Cerebellar nuclear complex (tissue), 1 donor: Measurements from ENCODE around the gene ISYNA1.

Source experiments
- DNase-seq, 2 experiments: peaks; one replicate each; lab custom pipeline; 2025; lab: John Stamatoyannopoulos, UW

ISYNA1 gene

DNA sequence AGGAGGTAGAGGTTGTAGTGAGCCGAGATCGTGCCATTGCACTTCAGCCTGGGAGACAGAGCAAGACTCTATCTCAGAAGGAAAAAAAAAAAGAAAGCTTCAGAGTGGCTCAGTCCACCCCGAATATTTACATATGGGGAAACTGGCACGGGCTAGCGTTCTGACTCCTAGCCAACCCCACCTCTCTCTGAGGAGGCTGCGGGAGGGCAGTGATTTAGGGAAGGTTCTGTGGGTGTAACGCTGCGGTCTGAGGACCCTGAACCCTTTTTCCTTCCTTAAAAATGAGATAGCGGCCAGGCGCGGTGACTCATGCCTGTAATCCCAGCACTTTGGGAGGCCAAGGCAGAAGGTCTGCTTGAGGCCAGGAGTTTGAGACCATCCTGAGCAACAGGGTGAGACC, 45.5 kb downstream of the ISYNA1 start:
- no peak for DNase-seq

GRCh38 chr19:18391509-18392075, 46.3 kb downstream of the ISYNA1 start:
- DNase-seq: no peak

GRCh38 chr19:18390065-18390907, 47.6 kb downstream of the ISYNA1 start:
- DNase-seq: no peak

- DNase-seq: no peak
Measured at GRCh38 chr19:18389726-18390064, 48.2 kb downstream of the ISYNA1 start.

DNA sequence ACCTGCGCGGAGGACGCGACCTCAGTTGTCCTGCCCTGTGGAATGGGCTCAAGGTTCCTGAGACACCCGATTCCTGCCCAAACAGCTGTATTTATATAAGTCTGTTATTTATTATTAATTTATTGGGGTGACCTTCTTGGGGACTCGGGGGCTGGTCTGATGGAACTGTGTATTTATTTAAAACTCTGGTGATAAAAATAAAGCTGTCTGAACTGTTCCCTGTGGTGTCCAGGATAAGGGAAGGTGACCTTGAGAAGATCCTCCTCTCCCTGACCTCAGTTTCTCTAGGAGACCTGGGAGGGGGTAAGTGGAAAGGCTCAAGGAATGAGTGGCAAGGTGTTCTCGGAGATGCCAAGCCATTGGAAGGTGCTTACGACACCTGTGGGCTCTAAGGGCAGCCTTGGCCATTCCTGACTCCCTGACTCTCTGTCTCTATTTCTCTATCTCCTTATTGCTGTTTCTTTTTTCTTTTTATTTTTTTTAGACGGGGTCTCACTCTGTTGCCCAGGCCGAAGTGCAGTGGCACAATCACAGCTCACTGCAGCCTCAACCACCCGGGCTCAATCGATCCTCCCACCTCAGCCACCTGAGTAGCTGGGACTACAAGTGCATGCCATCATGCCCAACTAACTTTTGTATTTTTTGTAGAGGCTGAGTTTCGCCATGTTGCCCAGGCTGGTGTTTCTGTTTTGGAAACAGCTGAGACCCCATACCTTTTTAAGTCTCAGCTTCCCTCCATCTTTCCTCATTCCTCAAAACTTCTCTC, 48.8 kb downstream of the ISYNA1 start:
- DNase-seq: no peak

- DNase-seq: no peak
Measured at GRCh38 chr19:18388100-18388959, 49.6 kb downstream of the ISYNA1 start.

DNA sequence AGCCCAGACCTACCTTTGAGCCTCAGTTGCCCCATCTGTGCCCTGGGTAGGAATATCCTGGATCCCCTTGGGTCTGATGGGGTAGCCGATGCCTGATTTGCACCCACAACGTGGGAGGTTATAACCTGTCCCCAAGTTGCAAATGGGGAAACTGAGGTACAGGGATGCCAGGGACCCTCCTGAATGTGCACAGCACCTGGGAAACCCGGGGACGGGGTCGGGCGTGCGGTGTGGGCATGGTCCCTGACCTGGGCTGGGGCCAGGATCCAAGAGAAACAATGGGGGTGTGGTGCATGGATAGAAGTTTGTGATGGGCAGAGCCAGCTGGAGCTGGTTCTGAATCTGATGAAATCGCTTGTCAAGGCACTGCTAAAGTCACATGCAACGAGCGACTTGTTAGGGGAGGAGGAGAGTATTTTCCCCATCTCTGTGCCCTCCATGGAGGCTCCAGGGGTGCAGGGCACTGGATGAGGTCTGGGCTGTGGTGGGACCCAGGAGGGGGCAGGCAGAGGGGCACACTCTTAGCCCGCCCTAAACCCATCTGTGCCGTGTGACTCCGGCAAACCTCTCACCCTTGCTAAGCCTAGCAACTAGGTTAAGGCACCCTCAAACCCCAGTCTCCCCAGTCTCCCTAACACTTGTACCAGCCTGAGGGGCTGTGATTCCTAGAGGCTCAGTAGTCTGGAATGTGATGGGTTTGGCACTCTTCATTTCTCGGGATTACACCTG, 51.2 kb downstream of the ISYNA1 start:
- no peak for DNase-seq

DNA sequence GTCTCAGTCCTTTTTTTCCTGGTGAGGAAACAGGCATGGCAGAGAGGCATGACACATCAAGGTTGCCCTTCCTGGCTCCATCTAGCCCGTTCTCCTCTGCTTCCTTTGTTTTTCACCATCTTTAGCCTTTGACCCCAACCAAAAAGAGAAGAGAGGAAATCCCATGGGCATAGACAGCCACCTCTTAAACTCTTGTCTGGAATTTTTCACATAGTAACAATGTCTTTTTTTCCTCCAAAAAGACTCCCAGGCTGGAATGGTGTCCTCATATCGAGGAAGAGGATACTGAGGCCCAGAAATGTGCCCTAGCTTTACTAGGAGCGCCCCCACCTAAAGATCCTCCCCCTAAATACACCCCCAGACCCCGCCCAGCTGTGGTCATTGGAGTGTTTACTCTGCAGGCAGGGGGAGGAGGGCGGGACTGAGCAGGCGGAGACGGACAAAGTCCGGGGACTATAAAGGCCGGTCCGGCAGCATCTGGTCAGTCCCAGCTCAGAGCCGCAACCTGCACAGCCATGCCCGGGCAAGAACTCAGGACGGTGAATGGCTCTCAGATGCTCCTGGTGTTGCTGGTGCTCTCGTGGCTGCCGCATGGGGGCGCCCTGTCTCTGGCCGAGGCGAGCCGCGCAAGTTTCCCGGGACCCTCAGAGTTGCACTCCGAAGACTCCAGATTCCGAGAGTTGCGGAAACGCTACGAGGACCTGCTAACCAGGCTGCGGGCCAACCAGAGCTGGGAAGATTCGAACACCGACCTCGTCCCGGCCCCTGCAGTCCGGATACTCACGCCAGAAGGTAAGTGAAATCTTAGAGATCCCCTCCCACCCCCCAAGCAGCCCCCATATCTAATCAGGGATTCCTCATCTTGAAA, 52.0 kb downstream of the ISYNA1 start, which contains the start of gene GDF15:
Gene GDF15 (plus strand): TSS at position 484 of the 868 bp plus-strand sequence. CDS start 32 bp downstream, at position 516.
- DNase-seq: no peak

- no peak for DNase-seq
Measured at GRCh38 chr19:18385359-18385674, 52.6 kb downstream of the ISYNA1 start.

DNA sequence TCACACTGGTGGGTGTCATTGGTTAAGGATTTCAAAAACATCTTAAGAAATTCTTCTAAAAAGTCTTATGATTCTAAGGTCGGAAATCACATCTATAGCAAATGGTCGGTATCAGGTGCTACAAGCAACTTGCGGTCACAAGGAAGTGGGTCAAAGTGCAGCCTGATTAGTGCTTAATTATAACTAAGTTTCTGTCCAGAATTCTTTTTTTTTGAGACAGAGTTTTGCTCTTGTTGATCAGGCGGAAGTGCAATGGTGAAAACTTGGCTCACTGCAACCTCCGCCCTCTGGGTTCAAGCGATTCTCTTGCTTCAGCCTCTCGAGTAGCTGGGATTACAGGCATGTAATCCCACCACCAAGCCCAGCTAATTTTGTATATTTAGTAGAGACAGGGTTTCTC, 53.2 kb downstream of the ISYNA1 start:
- no peak for DNase-seq
